HG03520 (cell line): Measurements from ENCODE around the gene ADNP2.

Experiments
- ATAC-seq: cut with Tn5 transposase; IDR thresholded peaks from one replicate; pipeline ENCODE4 v1.9.1; 2021; ENCODE audit warnings: mild to moderate bottlenecking, moderate library complexity; ENCODE audit not compliant: unreplicated experiment

Gene ADNP2

DNA sequence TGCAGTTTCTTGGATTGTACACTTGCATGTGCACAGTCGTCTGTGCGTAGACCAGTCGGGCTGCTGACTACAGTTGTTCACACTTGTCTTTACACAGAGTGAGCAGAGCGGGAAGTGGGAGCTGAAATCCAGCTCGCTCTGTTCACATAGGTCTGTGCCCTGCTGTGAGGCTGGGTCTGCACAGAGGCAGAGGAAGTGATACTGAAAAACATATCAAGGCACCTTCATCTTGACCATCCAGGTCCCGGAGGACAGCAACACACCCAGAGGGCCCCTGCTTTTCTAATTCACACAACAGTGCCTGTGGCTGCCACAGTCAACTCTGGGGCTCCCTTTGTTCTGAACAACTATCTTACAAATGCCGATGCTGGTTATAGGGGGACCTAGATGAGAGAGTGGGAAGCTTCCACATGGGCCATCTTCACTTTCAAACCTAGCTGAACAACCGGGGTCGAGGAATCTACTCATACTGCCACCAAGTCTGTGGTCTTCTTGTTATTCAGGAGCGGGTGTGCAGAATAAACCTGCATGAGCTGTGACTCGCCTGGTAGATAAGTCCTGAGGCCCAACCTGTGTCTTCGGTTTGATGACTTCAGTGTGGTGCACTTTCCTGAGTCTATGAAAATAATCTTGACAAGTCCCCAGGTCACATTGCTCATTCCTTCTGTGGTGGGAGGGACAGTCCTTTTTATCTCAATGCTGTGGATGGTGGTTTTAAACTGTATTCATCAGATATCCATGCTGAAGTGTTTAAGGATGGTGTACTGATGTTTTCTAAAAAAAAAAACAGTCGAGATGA, 3.5 kb upstream of the ADNP2 start:
- ATAC-seq = peak; percentile 37

DNA sequence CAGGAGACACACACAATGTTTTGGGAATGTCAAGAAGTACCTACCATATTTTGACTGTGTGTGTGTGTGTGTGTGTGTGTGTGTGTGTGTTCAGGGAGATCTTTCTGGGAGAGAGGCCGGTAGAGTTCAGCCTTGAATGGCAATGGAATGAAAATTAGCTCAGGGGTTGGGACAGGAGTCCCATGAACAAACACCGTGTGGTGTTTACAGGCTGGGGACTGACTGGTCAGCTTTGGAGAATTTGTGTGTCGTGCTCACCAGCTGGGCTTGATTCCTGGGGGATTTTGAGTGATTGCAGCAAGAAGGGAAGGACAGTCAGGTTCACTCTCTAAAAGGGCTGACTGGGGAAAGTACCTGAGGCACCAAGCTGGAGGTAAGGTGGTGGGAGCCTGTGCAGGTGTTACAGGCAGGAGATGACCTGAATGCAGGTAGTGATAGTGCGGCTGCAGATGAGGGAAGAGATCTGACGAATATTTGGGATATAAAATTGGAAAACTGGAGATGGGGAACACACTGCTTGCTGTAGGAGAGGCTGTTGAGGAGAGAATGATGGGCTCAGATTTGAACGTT, 2.5 kb upstream of the ADNP2 start:
- no peak for ATAC-seq

DNA sequence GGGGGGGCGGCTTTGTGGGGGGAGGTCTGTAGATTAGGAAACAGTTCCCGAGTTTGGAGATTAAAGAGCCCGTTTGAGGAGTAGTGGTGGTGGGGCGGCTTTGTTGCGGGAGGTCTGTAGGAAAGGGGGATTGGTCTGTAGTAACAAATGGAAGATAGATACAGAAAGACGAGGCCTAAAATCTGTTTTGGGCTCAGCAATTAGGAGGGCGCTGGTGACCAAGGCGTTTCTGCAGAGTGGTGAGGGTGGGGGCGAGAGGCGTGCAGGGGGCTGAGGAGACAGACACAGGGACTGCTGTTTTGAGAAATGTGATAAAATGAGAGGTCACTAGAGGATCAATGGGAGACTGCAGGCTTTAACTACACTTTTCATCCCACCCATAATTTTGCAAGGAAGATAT, 1.6 kb upstream of the ADNP2 start:
- ATAC-seq = no peak

DNA sequence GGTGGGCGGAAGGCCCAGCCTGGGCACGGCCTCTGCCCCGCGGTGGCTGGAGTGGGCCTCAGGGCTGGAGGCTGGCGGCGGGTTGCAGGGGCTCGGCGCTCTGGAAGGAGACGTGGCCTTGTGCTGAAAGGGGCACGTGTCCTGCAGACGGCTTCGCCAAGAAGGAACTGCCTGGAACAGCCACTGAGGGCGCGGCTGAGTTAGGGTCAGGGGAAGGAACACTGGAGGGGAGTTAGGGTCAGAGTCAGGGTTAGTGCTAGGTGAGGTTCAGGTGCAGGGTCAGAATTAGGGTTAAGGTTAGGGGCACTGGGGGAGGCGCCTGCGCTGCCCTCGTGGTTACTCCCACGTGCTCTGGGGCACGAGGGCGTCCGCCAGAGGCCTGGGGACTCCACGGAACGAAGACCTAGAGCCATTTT, 933 bp upstream of the ADNP2 start:
- no peak for ATAC-seq

DNA sequence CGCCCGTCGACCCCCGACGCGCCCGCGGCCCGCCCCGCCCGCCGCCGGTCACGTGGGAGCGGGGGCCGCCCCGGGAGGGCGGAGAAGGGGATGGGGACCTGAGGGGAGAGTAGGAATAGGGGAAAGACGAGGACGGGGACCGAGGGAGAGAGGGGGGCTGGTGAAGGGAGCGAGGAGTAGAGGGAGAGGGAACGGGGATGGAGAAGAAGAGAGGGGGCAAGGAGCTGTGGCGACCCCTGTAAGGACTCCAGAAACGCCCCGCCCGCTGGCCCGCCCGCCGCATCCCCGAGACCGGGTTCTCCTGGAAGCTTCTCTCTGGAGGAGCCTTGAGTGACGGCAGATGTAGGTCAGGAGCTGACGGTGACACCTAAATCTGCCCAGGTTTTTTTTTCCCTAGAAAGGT, 615 bp downstream of the ADNP2 start:
- no peak for ATAC-seq

DNA sequence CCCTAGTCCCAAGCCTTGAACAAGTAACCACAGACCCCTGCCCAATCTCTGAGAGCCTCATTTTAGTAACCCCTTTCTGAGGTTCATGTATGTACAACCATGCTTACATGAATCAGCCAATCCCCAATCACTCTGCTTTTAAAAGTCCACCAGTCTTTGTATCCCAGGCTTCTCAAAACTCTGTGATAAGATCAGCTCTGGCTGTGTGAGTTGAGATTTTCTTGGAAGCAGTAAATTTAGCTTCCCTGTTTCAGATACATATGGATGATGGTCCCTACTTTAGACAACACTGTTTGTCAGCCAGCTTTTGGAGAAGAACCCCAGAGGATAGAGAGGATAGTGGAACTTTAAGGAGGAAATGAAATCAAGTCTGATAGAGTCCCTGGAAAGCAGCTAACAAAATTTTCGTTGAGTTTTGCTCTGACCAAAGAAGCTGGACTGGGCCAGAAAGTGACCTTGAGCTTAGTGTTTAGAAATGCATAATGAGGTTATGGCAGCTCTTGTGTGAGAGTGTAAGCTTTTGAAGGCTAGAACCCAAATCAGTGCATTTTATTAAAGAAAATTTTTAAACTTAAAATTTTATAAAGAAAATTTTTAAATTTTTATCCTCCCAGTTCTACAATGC, 3.7 kb downstream of the ADNP2 start:
- no peak for ATAC-seq

DNA sequence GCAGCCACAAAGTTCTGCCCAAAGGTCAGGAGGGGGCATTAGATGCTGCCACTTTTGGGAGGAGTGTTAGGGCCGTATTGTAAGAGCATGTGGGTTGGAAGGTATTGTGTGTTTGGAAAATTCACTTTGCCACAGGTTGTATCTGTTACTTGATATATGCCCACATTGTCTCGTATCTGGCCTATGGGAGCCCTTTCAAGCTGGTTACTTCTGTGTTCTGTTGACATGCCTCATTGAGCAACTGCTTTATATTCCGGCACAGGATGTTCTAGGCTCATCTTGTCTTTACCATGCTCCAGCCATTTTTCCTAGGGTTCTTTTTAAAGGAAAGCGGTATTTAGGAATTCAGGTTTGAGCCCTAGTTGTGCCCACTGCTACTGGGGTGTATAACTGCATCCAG, 6.0 kb downstream of the ADNP2 start:
- ATAC-seq = no peak

DNA sequence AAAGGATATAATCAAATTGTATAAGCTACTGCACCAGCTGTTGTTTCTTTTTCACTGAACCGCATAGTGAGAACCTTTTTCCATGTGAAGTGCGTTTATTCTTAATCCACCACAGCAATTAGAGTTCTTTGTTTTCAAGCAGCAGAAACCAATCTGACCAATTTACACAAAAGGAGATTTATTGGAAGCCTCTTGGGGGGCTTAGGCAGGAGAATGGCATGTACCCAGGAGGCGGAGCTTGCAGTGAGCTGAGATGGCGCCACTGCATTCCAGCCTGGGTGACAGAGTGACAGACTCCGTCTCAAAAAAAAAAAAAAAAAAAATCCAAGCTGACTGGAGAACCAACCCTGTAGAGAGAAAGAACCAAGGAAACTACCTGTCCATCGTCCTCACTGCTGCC, 10.0 kb downstream of the ADNP2 start:
- no peak for ATAC-seq

DNA sequence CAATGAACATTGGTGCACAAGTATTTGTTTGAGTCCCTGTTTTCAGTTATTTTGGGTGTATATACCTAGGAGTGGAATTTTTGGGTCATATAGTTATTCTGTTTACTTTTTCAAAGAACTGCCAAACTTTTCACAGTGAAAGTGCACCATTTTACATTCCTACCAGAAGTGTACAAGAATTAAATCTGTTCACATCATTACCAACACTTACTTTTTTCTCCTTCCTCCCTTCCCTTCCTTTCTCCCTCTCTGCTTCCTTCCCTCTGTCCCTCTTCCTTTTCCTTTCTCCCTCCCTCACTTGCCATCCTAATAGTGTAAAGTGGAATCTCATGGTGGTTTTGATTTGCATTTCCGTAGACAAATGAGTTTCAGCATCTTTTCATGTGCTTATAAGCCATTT, 11.9 kb downstream of the ADNP2 start:
- ATAC-seq = no peak

DNA sequence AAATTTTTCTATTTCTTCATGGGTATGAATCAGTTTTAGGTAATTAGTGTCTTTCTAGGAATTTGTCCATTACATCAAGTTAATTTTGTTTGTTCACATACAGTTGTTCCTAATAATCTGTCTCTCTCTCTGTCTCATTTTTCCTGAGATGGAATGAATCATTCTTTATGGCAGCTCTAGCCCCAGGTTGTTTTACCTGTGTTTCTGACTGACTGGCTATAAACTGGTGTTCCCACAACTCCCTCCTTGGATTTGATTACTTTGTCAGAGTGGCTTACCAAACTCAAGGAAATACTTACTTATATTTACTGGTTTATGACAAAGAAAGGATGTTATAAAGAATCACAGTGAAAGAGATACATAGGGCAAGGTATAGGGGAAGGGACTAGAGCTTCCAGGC, 15.1 kb downstream of the ADNP2 start:
- no peak for ATAC-seq

DNA sequence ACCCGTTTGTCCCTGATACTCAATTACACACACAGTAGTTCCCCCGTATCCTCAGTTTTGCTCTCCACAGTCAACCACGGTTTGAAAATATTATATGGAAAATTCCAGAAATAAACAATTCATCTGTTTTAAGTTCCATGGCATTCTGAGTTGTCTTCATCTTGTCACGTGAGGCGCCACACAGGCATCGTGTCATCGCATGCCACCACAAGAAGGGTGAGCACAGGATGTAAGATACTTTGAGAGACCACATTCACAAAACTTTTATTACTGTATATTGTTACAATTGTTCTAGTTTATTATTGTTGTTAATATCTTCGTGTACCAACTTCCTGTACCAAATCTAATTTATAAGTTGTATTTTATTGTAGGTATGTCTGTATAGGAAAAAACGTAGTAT, 17.7 kb downstream of the ADNP2 start:
- ATAC-seq = no peak

DNA sequence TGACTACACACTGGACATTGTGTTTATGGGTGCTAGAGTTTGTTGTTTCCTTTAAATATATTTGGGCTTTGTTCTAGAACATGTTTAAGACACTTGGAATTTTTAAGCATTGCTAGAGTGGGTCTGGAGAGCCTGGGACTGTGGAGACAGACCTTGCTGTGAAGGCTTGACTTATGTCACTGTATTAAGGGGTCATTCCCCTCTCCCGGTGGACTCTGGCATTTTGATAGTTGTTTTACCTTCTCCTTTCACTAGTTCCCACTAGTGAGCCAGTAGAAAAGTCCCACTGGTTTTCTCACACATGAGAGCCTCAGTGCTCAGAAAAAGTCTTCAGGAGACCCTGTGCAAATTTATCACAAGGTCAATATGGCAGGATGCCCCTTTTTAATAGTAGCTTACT, 18.6 kb downstream of the ADNP2 start:
- ATAC-seq = no peak

DNA sequence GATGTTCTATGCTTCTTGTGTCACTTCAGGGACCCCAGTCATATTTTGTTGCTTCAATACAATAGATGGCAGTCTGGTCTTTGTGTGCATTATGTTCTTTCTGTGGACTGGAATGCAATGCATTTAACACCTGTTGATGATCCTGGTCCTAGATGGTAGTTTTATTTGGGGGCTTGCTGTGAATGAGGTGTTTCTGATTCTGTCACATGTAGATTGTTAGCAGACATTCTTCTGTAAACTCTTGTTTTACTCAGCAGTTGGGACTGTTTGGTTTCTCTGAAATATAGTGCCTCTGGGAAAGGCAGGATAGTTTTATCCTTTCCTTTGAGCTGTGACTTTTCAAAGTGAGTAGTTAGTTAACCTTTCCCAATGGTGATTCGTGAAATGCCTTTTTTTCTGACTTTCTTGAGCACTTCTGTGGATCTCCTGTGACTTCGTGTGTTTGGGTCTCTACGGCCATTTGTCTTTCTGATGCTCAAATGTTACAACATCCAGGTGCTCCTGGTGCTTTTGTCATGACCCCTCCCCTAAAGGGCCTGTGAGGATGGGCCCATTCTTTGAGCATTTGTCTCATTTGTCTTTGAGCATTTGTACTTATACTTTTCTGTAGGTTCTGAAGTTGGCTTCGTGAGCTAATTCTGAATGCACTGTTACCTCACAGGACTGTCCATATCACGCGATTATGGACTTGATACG, 20.8 kb downstream of the ADNP2 start:
- no peak for ATAC-seq

DNA sequence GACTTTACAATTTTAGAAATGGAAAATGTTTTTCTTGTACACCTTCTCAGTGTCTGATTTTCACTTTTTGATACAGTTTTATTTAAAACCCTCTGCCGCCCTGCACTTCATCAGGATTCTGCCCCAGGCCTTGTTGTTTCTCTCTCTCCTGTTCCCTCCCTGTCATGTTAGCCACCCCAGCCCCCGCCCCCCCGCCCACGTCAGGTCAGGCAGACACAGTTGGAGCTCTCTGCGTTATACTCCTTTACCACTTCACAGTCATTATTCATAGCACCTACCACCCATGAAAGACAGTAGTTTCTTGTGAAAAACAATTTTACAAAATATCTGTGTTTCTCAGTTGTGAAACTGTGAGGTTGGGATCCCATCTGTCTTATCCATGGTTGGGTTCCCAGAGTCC, 21.5 kb downstream of the ADNP2 start:
- ATAC-seq = no peak

DNA sequence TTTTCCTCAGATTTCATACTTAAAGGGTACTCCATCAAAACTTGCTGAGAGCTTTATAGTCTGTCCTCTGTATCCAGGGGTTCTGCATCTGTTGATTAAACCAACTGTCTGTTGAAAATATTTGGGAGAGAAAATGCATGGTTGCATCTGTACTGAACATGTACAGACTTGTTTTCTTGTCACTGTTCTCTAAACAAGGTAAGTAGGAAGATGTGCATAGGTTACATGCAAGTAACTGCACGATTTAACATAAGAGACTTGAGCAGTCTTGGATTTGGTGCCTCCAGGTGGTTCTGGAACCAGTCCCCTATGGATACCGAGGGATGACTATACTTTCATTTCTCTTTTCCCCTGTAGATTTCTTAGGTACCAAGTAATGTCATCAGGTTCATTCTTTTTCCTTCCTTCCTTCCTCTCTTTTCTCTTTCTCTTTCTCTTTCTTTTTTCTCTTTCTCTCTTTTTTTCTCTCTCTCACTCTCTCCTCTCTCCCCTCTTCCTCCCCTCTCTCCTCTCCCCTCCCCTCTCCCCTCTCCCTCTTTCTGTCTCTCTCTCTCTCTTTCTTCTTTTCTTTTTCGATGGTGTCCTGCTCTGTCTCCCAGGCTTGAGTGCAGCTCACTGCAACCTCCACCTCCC, 23.2 kb downstream of the ADNP2 start:
- no peak for ATAC-seq

DNA sequence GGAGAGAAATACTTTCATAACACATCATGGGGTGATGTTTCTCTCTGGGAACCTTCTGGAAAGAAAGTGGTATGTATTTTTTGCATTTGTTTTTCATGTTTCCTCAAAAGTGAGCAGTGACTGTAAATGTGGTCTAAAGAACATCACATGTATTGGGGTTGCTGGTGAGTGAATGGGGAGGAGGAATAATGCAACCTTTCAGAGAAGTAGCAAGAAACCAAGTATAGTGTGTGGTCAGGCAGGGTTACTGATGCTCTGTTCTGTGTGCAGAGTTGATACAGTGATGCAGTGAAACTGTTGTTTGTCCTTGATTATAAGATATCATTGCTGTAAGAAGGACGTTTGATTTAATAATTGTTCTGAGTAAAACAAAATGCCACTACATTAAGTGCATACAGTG, 24.1 kb downstream of the ADNP2 start:
- ATAC-seq = no peak

DNA sequence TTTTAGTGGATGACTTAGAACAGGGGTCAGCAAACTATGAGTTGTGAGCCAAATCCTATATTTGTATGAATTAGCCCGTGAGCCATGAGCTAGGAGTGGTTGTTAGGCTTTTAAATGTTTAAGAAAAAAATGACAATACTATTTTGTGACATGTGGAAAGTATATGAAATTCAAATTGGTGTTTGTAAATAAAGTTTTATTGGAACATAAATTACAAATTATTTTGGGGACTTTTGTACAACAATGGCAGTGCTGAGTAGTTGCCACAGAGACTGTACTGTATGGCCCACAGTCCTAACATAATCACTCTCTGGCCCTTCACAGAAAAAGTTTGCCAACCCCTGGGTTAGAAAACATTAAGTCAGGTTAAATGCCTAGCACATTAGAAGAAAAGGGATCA, 26.1 kb downstream of the ADNP2 start:
- no peak for ATAC-seq

DNA sequence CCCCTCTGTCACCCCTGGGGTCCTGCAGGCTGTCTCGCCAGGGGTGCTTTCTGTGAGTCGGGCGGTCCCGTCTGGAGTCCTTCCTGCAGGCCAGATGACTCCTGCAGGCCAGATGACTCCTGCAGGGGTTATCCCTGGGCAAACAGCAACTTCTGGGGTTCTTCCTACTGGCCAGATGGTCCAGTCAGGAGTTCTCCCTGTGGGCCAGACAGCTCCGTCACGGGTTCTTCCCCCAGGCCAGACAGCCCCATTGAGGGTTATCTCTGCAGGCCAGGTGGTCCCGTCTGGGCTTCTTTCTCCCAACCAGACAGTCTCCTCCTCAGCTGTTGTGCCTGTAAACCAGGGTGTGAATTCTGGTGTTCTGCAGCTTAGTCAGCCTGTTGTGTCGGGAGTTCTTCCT, 27.6 kb downstream of the ADNP2 start:
- no peak for ATAC-seq

DNA sequence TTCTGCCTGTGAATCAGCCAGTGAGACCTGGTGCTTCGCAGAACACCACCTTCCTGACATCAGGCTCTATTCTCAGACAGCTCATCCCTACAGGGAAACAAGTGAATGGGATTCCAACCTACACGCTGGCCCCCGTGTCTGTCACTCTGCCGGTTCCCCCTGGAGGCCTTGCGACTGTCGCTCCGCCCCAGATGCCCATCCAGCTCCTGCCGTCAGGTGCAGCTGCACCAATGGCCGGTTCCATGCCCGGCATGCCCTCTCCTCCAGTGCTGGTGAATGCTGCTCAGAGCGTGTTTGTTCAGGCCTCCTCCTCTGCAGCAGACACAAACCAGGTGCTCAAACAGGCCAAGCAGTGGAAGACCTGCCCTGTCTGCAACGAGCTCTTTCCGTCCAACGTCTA, 28.1 kb downstream of the ADNP2 start:
- no peak for ATAC-seq

DNA sequence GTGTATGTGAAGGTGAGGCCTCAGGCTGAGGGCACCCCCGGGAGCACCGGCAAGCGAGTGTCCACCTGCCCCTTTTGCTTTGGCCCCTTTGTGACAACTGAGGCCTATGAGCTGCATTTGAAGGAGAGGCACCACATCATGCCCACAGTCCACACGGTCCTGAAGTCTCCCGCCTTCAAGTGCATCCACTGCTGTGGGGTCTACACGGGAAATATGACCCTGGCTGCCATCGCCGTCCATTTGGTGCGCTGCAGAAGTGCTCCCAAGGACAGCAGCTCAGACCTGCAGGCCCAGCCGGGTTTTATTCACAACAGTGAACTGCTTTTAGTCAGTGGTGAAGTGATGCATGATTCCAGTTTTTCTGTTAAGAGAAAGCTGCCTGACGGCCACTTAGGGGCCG, 28.9 kb downstream of the ADNP2 start:
- ATAC-seq = no peak

DNA sequence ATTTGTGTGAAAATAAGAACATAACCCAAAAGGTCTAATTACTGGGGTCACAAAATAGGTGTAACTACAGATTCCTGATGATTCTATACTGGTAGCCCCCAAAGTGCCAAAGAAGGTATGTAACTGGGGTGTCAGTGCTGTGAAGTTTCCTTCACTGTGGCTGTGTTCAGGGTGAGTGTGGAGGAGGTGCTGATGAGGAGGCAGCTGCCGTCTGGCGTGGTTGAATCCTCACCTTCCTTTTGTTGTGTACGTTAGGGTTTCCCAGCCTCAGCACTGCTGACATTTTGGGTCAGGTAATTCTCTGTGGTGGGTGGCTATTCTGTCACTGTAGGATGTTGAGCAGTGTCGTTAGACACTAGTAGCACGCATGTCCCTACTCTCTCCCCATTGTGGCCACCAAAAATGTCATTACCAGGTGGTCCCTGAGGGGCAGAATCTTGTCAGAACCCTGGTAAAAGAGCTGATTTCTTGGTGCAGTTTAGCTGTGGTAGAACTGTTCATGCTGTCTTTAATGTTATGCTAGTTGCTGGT, 31.5 kb downstream of the ADNP2 start:
- no peak for ATAC-seq
